Endothelial cell of umbilical vein (primary cell): ENCODE results near the gene AHNAK2.

Source experiments
- CTCF ChIP-seq, 2 donors: IDR thresholded peaks; 1 replicate in 1 of 2; 2 replicates in 1 of 2; pipeline ENCODE4 v1.5.1; 2011; ENCODE audit warnings: low read length in 2 of 2, mild to moderate bottlenecking in 2 of 2, moderate library complexity in 2 of 2, control low read depth in 1 of 2, inconsistent platforms in 1 of 2, low read depth in 1 of 2; ENCODE audit not compliant: insufficient read depth in 1 of 2; ENCODE audit errors: extremely low read depth in 1 of 2
- EZH2 ChIP-seq: IDR thresholded peaks from 2 replicates; pipeline ENCODE4 v1.6.1; 2012; ENCODE audit warnings: borderline replicate concordance, low read depth, mild to moderate bottlenecking, moderate library complexity, low read length, inconsistent platforms; ENCODE audit not compliant: severe bottlenecking
- JUN ChIP-seq: IDR thresholded peaks from 2 replicates; pipeline ENCODE4 v1.6.1; 2011; ENCODE audit warnings: borderline replicate concordance, low read depth; ENCODE audit not compliant: insufficient read length, insufficient read depth
- MAX ChIP-seq: IDR thresholded peaks from 2 replicates; pipeline ENCODE4 v1.6.1; 2011; ENCODE audit not compliant: insufficient read depth, insufficient read length
- POLR2AphosphoS5 ChIP-seq: IDR thresholded peaks from 2 replicates; pipeline ENCODE4 v1.6.1; 2012; ENCODE audit warnings: low read depth, mild to moderate bottlenecking, control low read depth, low read length, moderate library complexity; ENCODE audit not compliant: insufficient read depth

GRCh38 chr14:105022276-105022670 is 44.1 kb upstream of the AHNAK2 start:
- TF ChIP-seq EZH2 (no peak), MAX (no peak), CTCF (IDR thresholded peaks at IDR 0.05; ENCODE audit: extremely low read depth in 1 of 2, insufficient read depth in 1 of 2, low read depth in 1 of 2, low read length in 2 of 2) (no peak), POLR2AphosphoS5 (no peak), JUN (no peak)
